Measurements from ENCODE around the gene CAPN9.

The CAPN9 gene

GRCh38 chr1:230788561-230789275 lies 41.5 kb downstream of the CAPN9 start:
- no peaks in the 10 kb centered on the region for H3K4me1 ChIP-seq (ENCODE audit: control insufficient read depth, insufficient read depth, low read length)
- H3K36me3 ChIP-seq (ENCODE audit: control insufficient read depth, insufficient read depth, low read length): peaks cover 13% of the 10 kb centered on the region
- no peaks in the 10 kb centered on the region for H3K27me3 ChIP-seq (ENCODE audit: control insufficient read depth, insufficient read depth, low read length)
- H3K4me3 ChIP-seq (ENCODE audit: low read length): no peak overlapping the region
- no peaks in the 10 kb centered on the region for H3K9me3 ChIP-seq (ENCODE audit: control insufficient read depth, low read length)
- no peak overlapping the region for H3K9ac ChIP-seq (ENCODE audit: low read length)

GRCh38 chr1:230790026-230790425 lies 42.8 kb downstream of the CAPN9 start:
- peaks cover 21% of the 10 kb centered on the region for H3K36me3 ChIP-seq (ENCODE audit: control insufficient read depth, insufficient read depth, low read length)
- no peaks in the 10 kb centered on the region for H3K27me3 ChIP-seq (ENCODE audit: control insufficient read depth, insufficient read depth, low read length)
- H3K4me3 ChIP-seq (ENCODE audit: low read length): no peak overlapping the region
- H3K9me3 ChIP-seq (ENCODE audit: control insufficient read depth, low read length): no peaks in the 10 kb centered on the region
- H3K9ac ChIP-seq (ENCODE audit: low read length): no peak overlapping the region
- no peaks in the 10 kb centered on the region for H3K4me1 ChIP-seq (ENCODE audit: control insufficient read depth, insufficient read depth, low read length)

GRCh38 chr1:230791986-230792564 lies 44.9 kb downstream of the CAPN9 start:
- H3K4me1 ChIP-seq (ENCODE audit: control insufficient read depth, insufficient read depth, low read length): no peaks in the 10 kb centered on the region
- no peaks in the 10 kb centered on the region for H3K9me3 ChIP-seq (ENCODE audit: control insufficient read depth, low read length)
- no peak overlapping the region for H3K4me3 ChIP-seq (ENCODE audit: low read length)
- H3K27me3 ChIP-seq (ENCODE audit: control insufficient read depth, insufficient read depth, low read length): no peaks in the 10 kb centered on the region
- H3K9ac ChIP-seq (ENCODE audit: low read length): no peak overlapping the region
- peaks cover 17% of the 10 kb centered on the region for H3K36me3 ChIP-seq (ENCODE audit: control insufficient read depth, insufficient read depth, low read length)

GRCh38 chr1:230792691-230793462 lies 45.7 kb downstream of the CAPN9 start:
- H3K4me1 ChIP-seq (ENCODE audit: control insufficient read depth, insufficient read depth, low read length): no peaks in the 10 kb centered on the region
- H3K4me3 ChIP-seq (ENCODE audit: low read length): no peak overlapping the region
- H3K27me3 ChIP-seq (ENCODE audit: control insufficient read depth, insufficient read depth, low read length): no peaks in the 10 kb centered on the region
- no peak overlapping the region for H3K9ac ChIP-seq (ENCODE audit: low read length)
- H3K9me3 ChIP-seq (ENCODE audit: control insufficient read depth, low read length): no peaks in the 10 kb centered on the region
- H3K36me3 ChIP-seq (ENCODE audit: control insufficient read depth, insufficient read depth, low read length): peaks cover 17% of the 10 kb centered on the region

GRCh38 chr1:230793463-230793745 lies 46.2 kb downstream of the CAPN9 start:
- H3K9me3 ChIP-seq (ENCODE audit: control insufficient read depth, low read length): no peaks in the 10 kb centered on the region

GRCh38 chr1:230794431-230794830 lies 47.2 kb downstream of the CAPN9 start:
- Histone ChIP-seq H3K9me3 (ENCODE audit: control insufficient read depth, low read length) (no peaks in the 10 kb centered on the region), H3K9ac (ENCODE audit: low read length) (no peak overlapping the region)

More at GRCh38 chr1:230793463-230793745, 46.2 kb downstream of the CAPN9 start:
- no peak overlapping the region for H3K4me3 ChIP-seq (ENCODE audit: low read length)
- peaks cover 19% of the 10 kb centered on the region for H3K36me3 ChIP-seq (ENCODE audit: control insufficient read depth, insufficient read depth, low read length)
- H3K9ac ChIP-seq (ENCODE audit: low read length): no peak overlapping the region
- H3K4me1 ChIP-seq (ENCODE audit: control insufficient read depth, insufficient read depth, low read length): no peaks in the 10 kb centered on the region
- no peaks in the 10 kb centered on the region for H3K27me3 ChIP-seq (ENCODE audit: control insufficient read depth, insufficient read depth, low read length)

GRCh38 chr1:230794871-230795605 lies 47.9 kb downstream of the CAPN9 start:
- no peak overlapping the region for H3K4me3 ChIP-seq (ENCODE audit: low read length)
- no peak overlapping the region for H3K9ac ChIP-seq (ENCODE audit: low read length)
- H3K9me3 ChIP-seq (ENCODE audit: control insufficient read depth, low read length): no peaks in the 10 kb centered on the region

More at GRCh38 chr1:230794431-230794830, 47.2 kb downstream of the CAPN9 start:
- Histone ChIP-seq H3K4me1 (ENCODE audit: control insufficient read depth, insufficient read depth, low read length) (no peaks in the 10 kb centered on the region), H3K27me3 (ENCODE audit: control insufficient read depth, insufficient read depth, low read length) (no peaks in the 10 kb centered on the region), H3K36me3 (ENCODE audit: control insufficient read depth, insufficient read depth, low read length) (peaks cover 21% of the 10 kb centered on the region), H3K4me3 (ENCODE audit: low read length) (no peak overlapping the region)

GRCh38 chr1:230796626-230797025 lies 49.4 kb downstream of the CAPN9 start:
- Histone ChIP-seq H3K9ac (ENCODE audit: low read length) (no peak overlapping the region), H3K36me3 (ENCODE audit: control insufficient read depth, insufficient read depth, low read length) (peaks cover 21% of the 10 kb centered on the region), H3K9me3 (ENCODE audit: control insufficient read depth, low read length) (no peaks in the 10 kb centered on the region), H3K27me3 (ENCODE audit: control insufficient read depth, insufficient read depth, low read length) (no peaks in the 10 kb centered on the region), H3K4me1 (ENCODE audit: control insufficient read depth, insufficient read depth, low read length) (no peaks in the 10 kb centered on the region), H3K4me3 (ENCODE audit: low read length) (no peak overlapping the region)

More at GRCh38 chr1:230794871-230795605, 47.9 kb downstream of the CAPN9 start:
- Histone ChIP-seq H3K4me1 (ENCODE audit: control insufficient read depth, insufficient read depth, low read length) (no peaks in the 10 kb centered on the region), H3K27me3 (ENCODE audit: control insufficient read depth, insufficient read depth, low read length) (no peaks in the 10 kb centered on the region), H3K36me3 (ENCODE audit: control insufficient read depth, insufficient read depth, low read length) (peaks cover 21% of the 10 kb centered on the region)

- no peak overlapping the region for H3K9ac ChIP-seq (ENCODE audit: low read length)
These were observed 50.3 kb downstream of the CAPN9 start for GRCh38 chr1:230797376-230797920.

GRCh38 chr1:230797942-230798365 lies 50.8 kb downstream of the CAPN9 start:
- Histone ChIP-seq H3K4me3 (ENCODE audit: low read length) (no peak overlapping the region), H3K27me3 (ENCODE audit: control insufficient read depth, insufficient read depth, low read length) (no peaks in the 10 kb centered on the region), H3K9me3 (ENCODE audit: control insufficient read depth, low read length) (no peaks in the 10 kb centered on the region), H3K9ac (ENCODE audit: low read length) (no peak overlapping the region), H3K36me3 (ENCODE audit: control insufficient read depth, insufficient read depth, low read length) (peaks cover 21% of the 10 kb centered on the region), H3K4me1 (ENCODE audit: control insufficient read depth, insufficient read depth, low read length) (no peaks in the 10 kb centered on the region)

More at GRCh38 chr1:230797376-230797920, 50.3 kb downstream of the CAPN9 start:
- peaks cover 21% of the 10 kb centered on the region for H3K36me3 ChIP-seq (ENCODE audit: control insufficient read depth, insufficient read depth, low read length)
- no peaks in the 10 kb centered on the region for H3K27me3 ChIP-seq (ENCODE audit: control insufficient read depth, insufficient read depth, low read length)
- H3K9me3 ChIP-seq (ENCODE audit: control insufficient read depth, low read length): no peaks in the 10 kb centered on the region
- H3K4me3 ChIP-seq (ENCODE audit: low read length): no peak overlapping the region
- H3K4me1 ChIP-seq (ENCODE audit: control insufficient read depth, insufficient read depth, low read length): no peaks in the 10 kb centered on the region

GRCh38 chr1:230798491-230798890 lies 51.3 kb downstream of the CAPN9 start:
- no peak overlapping the region for H3K9ac ChIP-seq (ENCODE audit: low read length)
- H3K36me3 ChIP-seq (ENCODE audit: control insufficient read depth, insufficient read depth, low read length): peaks cover 17% of the 10 kb centered on the region
- H3K27me3 ChIP-seq (ENCODE audit: control insufficient read depth, insufficient read depth, low read length): no peaks in the 10 kb centered on the region
- no peaks in the 10 kb centered on the region for H3K9me3 ChIP-seq (ENCODE audit: control insufficient read depth, low read length)
- H3K4me1 ChIP-seq (ENCODE audit: control insufficient read depth, insufficient read depth, low read length): no peaks in the 10 kb centered on the region
- H3K4me3 ChIP-seq (ENCODE audit: low read length): no peak overlapping the region
